Endothelial cell of umbilical vein (primary cell): ENCODE results near the gene PHEX. TPM values are rescaled to one million over a fixed set of nuclear protein-coding genes. Genes with fewer than 3 reads are reported as not detected.

Experiments used
- BruUV-seq: library from RNA; stranded (reverse); fragments of 400-500 nt; replicated peaks from 2 replicates; lab custom pipeline; 2021; lab: Mats Ljungman, UMichigan
- CTCF ChIA-PET: fragments of 300-600, 350-600 bp; sonication (Branson Sonifier 250); formaldehyde crosslinking; loops from one replicate; lab custom pipeline; 2021; ENCODE audit warnings: antibody characterized with exemption, inconsistent platforms; lab: Charles Lee
- POLR2A ChIA-PET: fragments of 300-600, 350-600 bp; sonication (Branson Sonifier 250); formaldehyde crosslinking; loops from one replicate; lab custom pipeline; 2021; ENCODE audit warnings: antibody characterized with exemption, inconsistent platforms; lab: Charles Lee
- DNase-seq: peaks from one replicate; pipeline ENCODE4 v3.0.0-alpha.2; 2011; ENCODE audit warnings: low read depth, low spot score
- FAIRE-seq: peaks from 2 replicates; lab custom pipeline; 2011; peaks lifted over from hg19 to GRCh38; lab: Jason Lieb, UNC
- H2AFZ ChIP-seq: 2 replicates; pipeline ENCODE4 v1.6.0; 2012; ENCODE audit warnings: low read depth, low read length, control low read depth, inconsistent platforms
- H3K27ac ChIP-seq: 2 replicates; pipeline ENCODE4 v1.5.1; 2011; ENCODE audit warnings: low read depth, mild to moderate bottlenecking, control low read depth, low read length, moderate library complexity; ENCODE audit not compliant: insufficient read depth
- H3K27me3 ChIP-seq, 2 experiments: 2 replicates each; pipeline versions ENCODE4 v1.6.0 to v1.6.1; 2011; ENCODE audit warnings: low read length in 2 of 2, mixed read lengths in 1 of 2; ENCODE audit not compliant: control insufficient read depth in 2 of 2, insufficient read depth in 2 of 2
- H3K36me3 ChIP-seq, 2 experiments: 2 replicates in 1 of 2; 3 replicates in 1 of 2; pipeline ENCODE4 v1.5.1; 2011; ENCODE audit warnings: low read length in 2 of 2, mild to moderate bottlenecking in 1 of 2, moderate library complexity in 1 of 2; ENCODE audit not compliant: control insufficient read depth in 2 of 2, insufficient read depth in 2 of 2; ENCODE audit errors: extremely low read depth in 1 of 2
- H3K4me1 ChIP-seq: 3 replicates; pipeline ENCODE4 v1.5.1; 2011; ENCODE audit warnings: mild to moderate bottlenecking, low read length; ENCODE audit not compliant: control insufficient read depth, insufficient read depth; ENCODE audit errors: extremely low read depth
- H3K4me2 ChIP-seq: 2 replicates; pipeline ENCODE4 v1.6.1; 2011; ENCODE audit warnings: low read length, control low read depth, mixed read lengths; ENCODE audit not compliant: insufficient read depth
- H3K4me3 ChIP-seq, 3 experiments: fragments of 200-600 bp in 1 of 3; sonication (generic), shearing (Covaris generic) in 1 of 3; replicated peaks in 1 of 3; 2 replicates each; pipeline ENCODE4 v1.5.1; 2011 to 2016; ENCODE audit warnings: control low read depth in 3 of 3, low read length in 3 of 3, mild to moderate bottlenecking in 2 of 3, inconsistent platforms in 1 of 3, low read depth in 1 of 3, moderate library complexity in 1 of 3; ENCODE audit not compliant: insufficient read depth in 1 of 3
- H3K79me2 ChIP-seq: 2 replicates; pipeline ENCODE4 v1.6.0; 2012; ENCODE audit warnings: low read length, inconsistent platforms; ENCODE audit not compliant: control insufficient read depth, insufficient read depth
- H3K9ac ChIP-seq: replicated peaks from 2 replicates; pipeline ENCODE3; 2011; ENCODE audit warnings: low read length, control low read depth; ENCODE audit not compliant: insufficient read depth; ENCODE audit errors: extremely low read depth
- H3K9me1 ChIP-seq: replicated peaks from 3 replicates; pipeline ENCODE4 v1.6.0; 2011; ENCODE audit warnings: mild to moderate bottlenecking, low read length; ENCODE audit not compliant: control insufficient read depth, insufficient read depth; ENCODE audit errors: extremely low read depth
- H3K9me3 ChIP-seq: replicated peaks from 2 replicates; pipeline ENCODE4 v1.5.1; 2012; ENCODE audit warnings: low read length, inconsistent platforms; ENCODE audit not compliant: control insufficient read depth, insufficient read depth
- H4K20me1 ChIP-seq: replicated peaks from 2 replicates; pipeline ENCODE3; 2011; ENCODE audit warnings: mild to moderate bottlenecking, low read length; ENCODE audit not compliant: control insufficient read depth, insufficient read depth; ENCODE audit errors: extremely low read depth
- CTCF ChIP-seq, 2 donors: IDR thresholded peaks; 1 replicate in 1 of 2; 2 replicates in 1 of 2; pipeline ENCODE4 v1.5.1; 2011; ENCODE audit warnings: low read length in 2 of 2, mild to moderate bottlenecking in 2 of 2, moderate library complexity in 2 of 2, control low read depth in 1 of 2, inconsistent platforms in 1 of 2, low read depth in 1 of 2; ENCODE audit not compliant: insufficient read depth in 1 of 2; ENCODE audit errors: extremely low read depth in 1 of 2
- EZH2 ChIP-seq: IDR thresholded peaks from 2 replicates; pipeline ENCODE4 v1.6.1; 2012; ENCODE audit warnings: borderline replicate concordance, low read depth, mild to moderate bottlenecking, moderate library complexity, low read length, inconsistent platforms; ENCODE audit not compliant: severe bottlenecking
- FOS ChIP-seq: IDR thresholded peaks from 2 replicates; pipeline ENCODE4 v1.6.1; 2011; ENCODE audit warnings: mild to moderate bottlenecking, low read length, moderate library complexity, borderline replicate concordance; ENCODE audit not compliant: insufficient read depth
- GATA2 ChIP-seq: IDR thresholded peaks from 2 replicates; pipeline ENCODE4 v1.7.0; 2011; ENCODE audit warnings: low read depth, mild to moderate bottlenecking, moderate library complexity, mixed read lengths, low read length; ENCODE audit not compliant: insufficient read length, insufficient read depth
- JUN ChIP-seq: IDR thresholded peaks from 2 replicates; pipeline ENCODE4 v1.6.1; 2011; ENCODE audit warnings: borderline replicate concordance, low read depth; ENCODE audit not compliant: insufficient read length, insufficient read depth
- MAX ChIP-seq: IDR thresholded peaks from 2 replicates; pipeline ENCODE4 v1.6.1; 2011; ENCODE audit not compliant: insufficient read depth, insufficient read length
- MYC ChIP-seq: IDR thresholded peaks from one replicate; pipeline ENCODE4 v1.6.1; 2011; ENCODE audit warnings: mild to moderate bottlenecking, low read depth, low read length
- POLR2A ChIP-seq: IDR thresholded peaks from 2 replicates; pipeline ENCODE4 v1.6.1; 2012; ENCODE audit warnings: low read depth, mild to moderate bottlenecking, control low read depth, low read length
- POLR2AphosphoS5 ChIP-seq: IDR thresholded peaks from 2 replicates; pipeline ENCODE4 v1.6.1; 2012; ENCODE audit warnings: low read depth, mild to moderate bottlenecking, control low read depth, low read length, moderate library complexity; ENCODE audit not compliant: insufficient read depth
- dilution Hi-C: fragments of 300-500 bp; cut with MboI; formaldehyde crosslinking; loops from one replicate; pipeline ENCODE4 v1.15.0; 2019; ENCODE audit warnings: low sequenced_read_pairs; ENCODE audit not compliant: extremely low pct_ligation_motif_present
- intact Hi-C: fragments of 100-400 bp; cut with micrococcal nuclease; formaldehyde crosslinking; loops from one replicate; pipeline ENCODE4 v1.10.0; 2022
- polyA plus RNA-seq, 4 experiments: library from polyadenylated mRNA; depleted of rRNA in 3 of 4; stranded (reverse) in 3 of 4; unstranded in 1 of 4; fragments of >200 nt; gene quantifications; 2 replicates each; pipeline versions ENCODE4 v1.2.1 to v1.2.3, GENCODE V29; 2011 to 2012; ENCODE audit warnings: missing spikeins in 1 of 4
- total RNA-seq: library from RNA; stranded (reverse); gene quantifications from 2 replicates; pipeline ENCODE4 v1.2.3, GENCODE V29; 2021

PHEX gene
- total and polyA plus RNA-seq, 2 donors (not counting 3 experiments of a cell fraction or from before 2014, with no cell fraction given): 0.07 to 0.44 TPM

- dilution Hi-C loops (no loop called here), intact Hi-C loops (no loop called here)
- DNase-seq (no peak), FAIRE-seq (no peak)
- H3K9ac ChIP-seq: no peak overlapping the region
- H3K79me2 ChIP-seq: no peaks in the 10 kb centered on the region
- no peaks in the 10 kb centered on the region for H4K20me1 ChIP-seq
- TF ChIP-seq POLR2A (no peak), FOS (no peak), CTCF (IDR thresholded peaks at IDR 0.05; ENCODE audit: extremely low read depth in 1 of 2, insufficient read depth in 1 of 2, low read depth in 1 of 2, low read length in 2 of 2) (no peak), POLR2AphosphoS5 (no peak), GATA2 (no peak), JUN (no peak), MAX (no peak), MYC (no peak), EZH2 (no peak)
- ChIA-PET POLR2A (no interaction called here), CTCF (no interaction called here)
- H3K4me1 ChIP-seq: no peaks in the 10 kb centered on the region
- no peaks in the 10 kb centered on the region for H3K9me1 ChIP-seq
- no peak overlapping the region for H3K4me3 ChIP-seq
- no TSS peak for BruUV-seq
- H3K4me2 ChIP-seq: no peak overlapping the region
- no peak overlapping the region for H2AFZ ChIP-seq
- H3K36me3 ChIP-seq: no peaks in the 10 kb centered on the region
- no peak overlapping the region for H3K27ac ChIP-seq
- no peaks in the 10 kb centered on the region for H3K27me3 ChIP-seq
- H3K9me3 ChIP-seq: no peaks in the 10 kb centered on the region
Measured at GRCh38 chrX:22037225-22037624, 5.1 kb downstream of the PHEX start.
